Measurements from ENCODE around the gene PPP2R5E.
"Not testable (repeated sequence)": the region's sequence is repeated elsewhere in the genome, so short reads cannot be mapped to it uniquely, and the experiment has no call there.

The PPP2R5E gene

DNA sequence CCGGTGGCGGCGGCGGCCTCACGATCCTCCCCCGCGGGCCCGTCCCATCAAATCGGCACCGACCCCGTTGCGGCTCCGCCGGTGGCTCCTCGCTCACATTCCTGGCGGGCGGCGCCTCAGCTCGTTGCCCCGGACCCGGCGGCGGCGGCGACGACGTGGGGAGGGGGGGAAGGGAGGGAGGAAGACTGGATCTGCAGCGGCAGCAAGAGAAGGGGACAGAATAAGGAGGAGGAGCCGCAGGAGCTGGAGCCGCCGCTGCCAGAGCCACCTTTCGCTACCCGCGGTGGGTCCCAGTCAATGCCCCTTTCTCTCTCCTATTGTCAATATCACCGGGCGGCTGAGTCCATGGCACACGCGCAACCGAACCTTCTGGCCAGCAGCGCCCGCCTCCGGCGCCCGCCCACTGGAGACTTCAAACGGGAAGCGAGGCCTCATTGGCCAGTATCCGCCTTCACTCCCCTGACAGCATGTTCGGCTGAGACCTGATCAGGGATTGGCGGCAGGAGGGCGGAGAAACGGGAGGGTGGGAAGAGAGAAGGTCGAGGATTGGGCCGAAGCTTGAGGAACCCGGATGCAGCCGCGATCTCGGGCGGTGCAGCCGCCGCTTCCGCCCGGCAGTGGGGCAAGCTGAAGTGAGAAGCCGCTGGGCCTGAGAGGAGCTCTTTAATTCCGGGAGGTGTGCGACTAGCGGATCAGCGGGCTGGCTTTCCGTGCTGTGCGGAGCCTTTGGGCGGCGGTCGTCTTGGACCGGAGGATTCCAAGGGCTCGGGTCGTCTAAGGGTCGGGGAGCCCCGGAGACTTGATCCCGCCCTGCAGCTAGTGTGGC lies at the start of gene PPP2R5E:
PPP2R5E (minus strand) TSS at position 378 of the 826 bp plus-strand sequence. CDS start 3,692 bp downstream, outside the sequence.
- DNase-seq: peak; percentile 99

DNA sequence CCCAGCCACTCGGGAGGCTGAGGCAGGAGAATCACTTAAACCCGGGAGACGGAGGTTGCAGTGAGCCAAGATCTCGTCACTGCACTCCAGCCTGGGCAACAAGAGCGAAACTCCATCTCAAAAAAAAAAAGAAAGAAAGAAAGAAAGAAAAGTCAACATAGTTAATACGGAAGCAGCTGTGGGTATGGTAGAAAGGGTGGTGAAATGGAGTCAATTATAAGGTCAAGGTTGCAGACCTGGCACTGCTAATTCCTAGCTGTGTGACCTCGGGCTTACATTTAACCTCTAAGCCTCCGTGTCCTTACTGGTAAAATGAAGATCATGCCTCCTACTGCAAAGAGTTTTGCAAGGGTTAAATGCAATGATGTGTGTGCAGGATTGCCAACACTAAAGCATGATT lies 39.9 kb upstream of the PPP2R5E start:
- not testable (repeated sequence) for DNase-seq

DNA sequence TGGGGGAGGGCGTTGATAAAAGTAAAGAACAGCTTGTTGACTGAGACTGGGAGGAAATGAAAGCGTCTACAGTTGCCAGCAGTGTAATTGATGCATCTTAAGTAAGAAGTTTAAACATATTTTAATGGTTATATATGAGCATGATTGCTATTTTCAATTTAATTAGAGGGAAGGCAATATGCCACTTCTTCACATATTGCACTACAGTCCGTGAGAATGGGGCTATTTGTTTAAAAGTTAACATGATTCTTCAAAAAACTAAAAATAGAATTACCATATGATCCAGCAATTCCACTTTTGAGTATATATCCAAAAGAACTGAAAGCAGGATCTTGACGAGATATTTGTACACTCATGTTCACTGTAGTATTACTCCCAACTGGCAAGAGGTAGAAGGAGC lies 38.3 kb upstream of the PPP2R5E start:
- DNase-seq: no peak

DNA sequence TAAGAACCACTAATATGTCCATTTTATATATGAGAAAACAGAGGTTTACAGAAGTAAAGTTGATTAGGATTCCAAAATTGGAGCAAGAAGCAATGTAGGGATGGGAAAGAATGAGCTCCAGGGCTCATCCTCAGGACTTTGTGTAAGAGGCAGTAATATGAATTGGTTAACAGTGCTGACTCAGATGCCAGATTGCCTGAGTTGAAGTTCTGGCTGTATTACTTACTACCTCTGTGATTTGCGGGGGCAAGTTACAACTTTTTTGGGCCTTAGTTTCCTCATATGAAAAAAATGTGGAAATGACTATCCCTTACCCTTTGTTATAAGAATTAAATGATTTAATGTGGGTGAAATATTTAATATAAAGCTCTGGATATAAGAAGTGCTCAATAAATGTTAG lies 35.1 kb upstream of the PPP2R5E start:
- DNase-seq: no peak

DNA sequence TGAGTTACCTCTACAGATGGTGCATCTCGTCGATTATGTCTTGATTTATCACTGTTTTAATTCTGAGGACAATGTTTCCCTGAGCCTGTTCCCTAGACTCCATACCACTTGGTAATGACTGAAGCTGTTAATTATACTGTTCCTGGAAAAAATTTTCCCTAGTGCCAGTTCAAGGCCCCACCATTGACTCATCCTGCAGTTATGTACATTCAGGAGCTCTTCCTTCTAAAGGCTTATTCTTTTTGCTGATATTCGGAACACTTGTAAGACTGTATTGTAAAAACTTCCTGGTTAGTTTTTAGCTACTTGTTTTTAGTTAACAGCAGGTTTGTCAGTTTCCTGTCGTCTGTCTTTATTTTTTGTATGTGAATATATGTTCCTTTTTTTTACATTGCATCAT lies 30.4 kb upstream of the PPP2R5E start:
- DNase-seq: no peak

DNA sequence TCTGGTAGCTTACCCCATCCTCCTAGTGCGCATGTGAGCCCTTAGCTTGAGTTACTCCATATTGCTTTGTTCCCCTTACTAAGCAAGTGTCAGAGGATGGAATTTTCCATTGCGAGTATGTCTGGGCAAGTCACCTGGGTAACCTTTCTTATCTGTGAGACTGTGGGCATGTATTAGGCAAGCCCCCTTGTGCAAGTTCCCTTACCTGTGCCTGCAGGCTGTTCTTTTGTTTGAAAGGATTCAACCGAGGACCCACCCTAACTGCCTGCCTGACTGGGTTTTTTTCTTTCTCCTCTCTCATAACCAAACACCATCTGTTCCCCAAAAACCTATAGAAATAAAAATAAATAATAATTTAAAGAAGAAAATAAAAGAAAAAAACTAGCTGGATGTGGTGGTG lies 22.3 kb upstream of the PPP2R5E start:
- no peak for DNase-seq

DNA sequence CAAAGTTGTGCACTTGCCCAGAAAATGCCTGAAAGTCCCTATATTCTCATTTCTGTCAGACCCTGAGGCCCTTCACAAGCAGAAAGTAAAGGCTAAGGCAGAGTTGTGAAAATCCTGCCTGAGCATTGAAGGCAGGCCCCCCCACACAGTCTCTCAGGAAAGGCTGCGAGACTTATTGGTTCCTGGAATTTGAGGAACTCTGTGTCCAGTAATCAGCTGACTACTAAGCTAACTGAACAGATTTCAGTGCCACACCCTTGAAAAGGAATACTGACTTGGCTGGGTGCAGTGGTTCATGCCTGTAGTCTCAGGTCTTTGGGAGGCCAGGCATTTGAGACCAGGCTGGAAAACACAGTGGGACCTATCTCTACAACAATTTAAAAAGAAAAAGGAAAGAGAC lies 21.1 kb upstream of the PPP2R5E start:
- no peak for DNase-seq

DNA sequence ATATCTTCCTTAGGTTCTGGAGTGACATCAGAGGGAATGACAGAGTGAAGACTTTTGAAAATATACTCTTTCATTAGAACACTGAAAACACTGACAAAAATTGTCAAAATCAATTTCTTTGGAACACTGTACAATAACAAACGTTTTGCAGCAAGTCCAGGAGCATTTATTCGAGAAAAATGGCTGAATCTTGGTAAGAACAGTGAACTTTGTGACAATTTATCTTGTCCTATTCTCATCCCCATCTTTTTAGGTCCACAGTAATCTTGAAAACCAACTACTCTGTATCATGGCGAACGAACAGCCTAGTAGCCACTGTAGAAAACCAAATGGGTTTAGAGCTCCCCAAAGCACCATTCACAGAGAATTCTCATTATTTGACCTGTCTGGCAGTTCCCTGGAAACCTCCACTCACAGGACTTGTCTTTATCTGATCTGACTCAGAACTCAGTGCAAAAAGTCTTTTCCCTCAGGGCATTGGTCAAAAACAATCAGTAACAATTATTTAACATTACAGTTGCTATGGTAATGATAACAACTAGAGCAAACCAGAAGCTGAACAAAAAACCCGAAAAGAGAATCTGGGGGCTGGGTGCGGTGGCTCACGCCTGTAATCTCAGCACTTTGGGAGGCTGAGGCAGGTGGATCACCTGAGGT lies 20.3 kb upstream of the PPP2R5E start:
- DNase-seq: no peak

DNA sequence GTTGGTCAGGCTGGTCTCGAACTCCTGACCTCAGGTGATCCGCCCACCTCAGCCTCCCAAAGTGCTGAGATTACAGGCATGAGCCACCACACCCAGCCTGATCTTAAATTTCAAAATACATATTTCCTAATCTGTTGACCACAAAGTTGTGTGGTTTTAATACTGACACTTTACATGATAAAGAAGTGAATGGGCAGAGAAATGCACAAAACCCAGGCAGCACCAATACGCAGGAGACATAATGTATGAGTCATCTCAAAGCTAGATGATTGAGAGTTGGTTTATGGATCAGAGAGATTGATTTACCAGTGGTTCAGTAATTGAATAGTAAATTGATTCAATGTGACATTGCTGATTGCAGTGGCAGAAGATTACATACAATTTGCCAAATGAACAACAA lies 19.2 kb upstream of the PPP2R5E start:
- DNase-seq: no peak

DNA sequence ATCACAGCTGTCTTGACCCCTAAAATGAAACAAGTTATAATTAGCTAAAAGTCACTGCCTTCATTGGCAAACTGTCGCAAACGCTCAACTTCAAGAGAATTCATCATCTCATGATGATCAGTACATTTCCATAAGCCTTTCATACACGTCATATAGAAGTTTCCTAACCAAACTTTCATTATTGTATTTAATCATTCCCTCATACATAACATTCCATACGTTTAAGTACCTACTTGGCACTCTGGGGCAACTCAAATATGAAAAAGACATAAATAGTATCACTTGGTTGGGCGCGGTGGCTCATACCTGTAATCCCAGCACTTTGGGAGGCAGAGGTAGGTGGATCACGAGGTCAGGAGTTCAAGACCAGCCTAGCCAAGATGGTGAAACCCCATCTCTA lies 12.4 kb upstream of the PPP2R5E start:
- no peak for DNase-seq

DNA sequence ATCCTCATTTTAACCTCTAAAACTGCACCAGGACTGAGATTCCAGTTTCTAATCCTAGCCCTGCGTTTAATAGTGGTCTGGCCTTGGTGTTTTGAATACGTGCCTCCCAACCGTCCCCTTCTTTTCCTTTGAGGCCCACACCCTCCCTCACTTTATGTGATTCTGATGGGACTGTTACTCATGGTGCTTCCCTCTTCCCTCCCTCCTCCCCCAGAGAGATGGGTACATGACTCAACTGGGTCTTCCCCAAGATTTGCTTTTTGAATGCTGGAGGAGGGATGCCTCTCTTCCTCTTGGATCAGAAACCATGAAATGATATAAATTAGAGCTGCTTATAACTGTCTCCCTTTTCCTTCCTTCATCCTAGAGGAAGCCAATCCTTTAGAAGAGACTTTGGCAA lies 8.2 kb upstream of the PPP2R5E start:
- no peak for DNase-seq

DNA sequence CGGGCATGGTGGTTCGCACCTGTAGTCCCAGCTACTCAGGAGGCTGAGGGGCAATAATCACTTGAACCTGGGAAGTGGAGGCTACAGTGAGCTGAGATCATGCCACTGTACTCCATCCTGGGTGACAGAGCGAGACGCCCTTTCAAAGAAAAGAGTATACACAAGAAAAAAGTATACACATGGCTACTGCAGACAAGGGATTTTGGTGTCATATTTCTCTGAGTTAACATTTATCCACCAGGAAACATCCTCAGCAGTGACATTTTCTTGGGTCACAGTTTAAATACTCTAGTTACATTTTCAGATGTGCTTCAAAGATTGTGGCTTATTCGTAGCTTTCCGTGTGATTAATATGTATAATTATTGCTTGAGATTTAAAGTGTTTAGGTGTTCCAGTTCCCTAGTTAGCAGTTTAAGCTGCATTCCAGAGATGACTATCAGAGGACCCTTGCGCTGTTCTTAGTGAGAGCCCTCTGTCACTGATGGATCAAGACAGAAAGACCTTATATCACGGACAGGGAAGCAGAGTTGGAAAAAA lies 4.7 kb upstream of the PPP2R5E start:
- no peak for DNase-seq

DNA sequence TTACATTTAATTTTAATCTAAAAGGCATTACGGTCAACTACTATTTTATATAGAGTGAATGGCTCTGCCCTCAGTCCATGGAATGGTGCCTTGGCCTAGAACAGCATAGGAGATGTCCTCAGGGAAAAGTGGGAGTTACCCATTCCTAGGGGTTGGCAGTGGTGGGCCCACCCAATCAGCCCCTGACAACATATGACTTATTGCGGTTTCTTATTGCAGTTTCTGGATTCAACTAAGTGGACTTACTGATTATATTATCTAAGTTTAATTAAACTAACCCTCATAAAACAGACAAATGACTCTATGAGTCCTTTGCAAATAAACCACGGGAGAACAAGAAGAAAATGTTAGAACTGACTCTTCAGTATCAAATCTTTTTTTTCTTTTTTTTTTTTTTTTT lies 2.3 kb upstream of the PPP2R5E start:
- no peak for DNase-seq

DNA sequence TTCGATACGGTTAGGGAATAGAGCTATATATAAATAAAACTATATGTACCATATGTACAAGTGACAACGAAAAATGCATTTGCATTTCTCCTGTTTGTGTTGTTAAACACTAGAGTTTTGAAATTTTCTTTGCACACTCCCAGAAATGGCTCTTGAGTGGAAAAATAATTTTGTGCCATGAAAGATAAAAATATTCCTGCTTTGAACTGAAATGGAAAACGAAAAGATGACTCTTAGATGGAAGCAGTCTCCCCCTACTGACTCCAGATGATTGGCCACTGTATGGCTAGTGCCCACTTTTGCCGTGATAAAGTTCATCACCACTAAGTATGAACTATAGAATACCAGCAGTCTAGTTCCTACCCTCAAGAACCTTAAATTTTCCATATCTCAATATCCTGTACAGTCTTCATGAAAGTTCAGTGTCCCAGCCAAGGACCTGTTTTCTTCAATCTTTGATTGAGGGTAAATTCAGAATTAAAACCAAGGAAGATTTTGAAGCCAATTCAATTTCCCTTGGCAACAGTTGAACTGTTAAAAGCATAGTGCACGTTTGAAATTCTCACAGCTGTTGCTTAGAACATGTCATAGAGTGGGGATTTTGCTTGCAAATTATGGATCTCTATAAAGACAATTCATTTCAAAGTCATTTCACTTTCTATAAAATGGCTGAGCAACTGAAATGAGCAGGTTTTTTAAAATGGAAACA lies 1.6 kb upstream of the PPP2R5E start:
- DNase-seq: no peak

DNA sequence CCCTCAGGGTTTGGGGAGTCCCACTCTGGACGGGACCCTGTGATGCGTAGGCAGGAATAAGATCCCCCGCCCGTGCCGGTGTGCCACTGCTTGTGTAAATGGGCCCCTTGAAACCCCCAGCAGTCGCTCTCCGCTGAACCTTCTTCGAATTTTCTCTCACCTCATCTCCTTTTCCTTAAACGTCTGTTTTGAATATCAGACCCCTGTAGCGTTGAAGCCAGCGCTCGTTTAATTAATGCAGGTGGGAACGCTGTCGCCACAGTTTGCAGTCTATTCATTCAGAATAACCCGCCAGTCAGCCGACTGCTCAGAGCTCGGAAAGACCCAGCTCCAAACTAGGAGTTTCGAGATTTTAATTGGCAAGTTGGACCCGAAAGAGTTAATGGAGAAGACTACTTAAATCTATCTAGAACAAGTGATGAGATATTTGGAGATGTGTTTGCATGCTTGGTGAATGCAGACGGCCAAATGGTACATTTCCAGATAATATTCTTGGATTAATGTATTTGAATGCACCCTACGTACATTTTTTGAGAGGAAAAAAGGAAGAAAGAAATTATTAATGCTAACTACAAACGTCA lies 739 bp upstream of the PPP2R5E start:
- peak; percentile 36 for DNase-seq

DNA sequence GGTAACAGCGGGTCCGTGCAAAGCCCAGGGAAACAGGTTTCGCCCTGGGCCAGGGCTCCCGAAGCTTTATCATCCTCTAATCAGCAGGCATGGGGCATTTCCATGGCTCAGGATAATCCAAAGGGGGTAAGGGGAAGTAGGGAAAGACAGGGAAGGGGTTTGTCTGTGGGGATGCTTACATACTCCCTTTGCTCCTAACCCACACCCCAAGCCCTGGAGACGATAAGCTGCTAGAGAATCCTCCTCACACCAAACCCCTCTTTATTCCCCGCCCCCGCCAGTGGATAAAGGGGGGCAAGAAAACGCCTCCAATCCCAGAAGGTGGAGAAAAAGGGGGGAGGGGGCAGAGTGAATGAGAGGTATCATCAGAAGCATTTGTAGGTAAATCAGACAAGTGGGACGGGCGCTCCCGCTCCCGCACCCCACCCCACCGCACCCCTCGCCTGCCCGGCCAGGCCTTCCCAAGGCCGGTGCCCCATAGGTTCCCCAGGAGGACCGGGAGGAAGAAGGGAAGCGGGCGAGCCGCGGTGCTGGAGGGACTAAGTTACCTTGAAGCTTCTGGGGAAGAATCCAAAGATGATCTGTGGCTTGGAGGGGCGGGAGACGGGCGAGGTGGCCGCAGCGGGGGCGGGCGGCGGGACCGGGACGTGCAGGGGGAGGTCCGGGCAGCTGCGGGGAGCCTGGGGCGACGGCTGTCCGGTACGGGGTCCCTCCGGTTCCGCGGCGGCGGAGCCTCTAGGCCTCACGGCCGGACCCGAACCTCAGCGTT lies 762 bp downstream of the PPP2R5E start:
- DNase-seq: peak; percentile 13

DNA sequence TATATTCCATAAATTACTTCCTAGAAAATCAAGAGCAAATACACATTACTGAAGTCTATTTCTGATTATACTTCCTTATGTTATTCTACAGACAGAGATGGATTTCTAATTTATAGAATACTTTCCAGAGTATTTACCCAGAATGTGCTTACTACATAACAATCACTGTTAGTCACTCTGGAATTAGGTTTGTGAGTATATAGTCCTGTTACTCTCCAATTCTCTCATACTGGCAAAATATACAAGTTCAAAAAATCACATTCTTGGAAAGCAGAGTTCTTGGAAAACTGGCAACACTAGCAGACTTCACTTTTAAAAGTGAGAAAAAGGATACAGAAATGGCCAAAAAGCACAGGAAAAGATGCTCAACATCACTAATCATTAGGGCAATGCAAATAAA lies 7.3 kb downstream of the PPP2R5E start:
- no peak for DNase-seq

DNA sequence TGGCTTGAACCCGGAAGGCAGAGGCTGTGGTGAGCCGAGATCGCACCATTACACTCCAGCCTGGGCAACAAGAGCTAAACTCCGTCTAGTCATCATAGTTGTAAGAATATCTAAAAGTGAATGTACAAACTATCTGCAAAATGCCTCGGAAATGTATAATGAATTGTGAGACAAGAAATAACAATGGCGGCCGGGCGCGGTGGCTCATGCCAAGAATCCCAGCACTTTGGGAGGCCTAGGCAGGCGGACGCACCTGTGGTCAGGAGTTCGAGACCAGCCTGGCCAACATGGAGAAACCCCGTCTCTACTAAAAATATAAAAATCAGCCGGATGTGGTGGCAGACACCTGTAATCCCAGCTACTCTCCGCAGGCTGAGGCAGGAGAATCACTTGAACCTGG lies 9.7 kb downstream of the PPP2R5E start:
- DNase-seq: no peak

DNA sequence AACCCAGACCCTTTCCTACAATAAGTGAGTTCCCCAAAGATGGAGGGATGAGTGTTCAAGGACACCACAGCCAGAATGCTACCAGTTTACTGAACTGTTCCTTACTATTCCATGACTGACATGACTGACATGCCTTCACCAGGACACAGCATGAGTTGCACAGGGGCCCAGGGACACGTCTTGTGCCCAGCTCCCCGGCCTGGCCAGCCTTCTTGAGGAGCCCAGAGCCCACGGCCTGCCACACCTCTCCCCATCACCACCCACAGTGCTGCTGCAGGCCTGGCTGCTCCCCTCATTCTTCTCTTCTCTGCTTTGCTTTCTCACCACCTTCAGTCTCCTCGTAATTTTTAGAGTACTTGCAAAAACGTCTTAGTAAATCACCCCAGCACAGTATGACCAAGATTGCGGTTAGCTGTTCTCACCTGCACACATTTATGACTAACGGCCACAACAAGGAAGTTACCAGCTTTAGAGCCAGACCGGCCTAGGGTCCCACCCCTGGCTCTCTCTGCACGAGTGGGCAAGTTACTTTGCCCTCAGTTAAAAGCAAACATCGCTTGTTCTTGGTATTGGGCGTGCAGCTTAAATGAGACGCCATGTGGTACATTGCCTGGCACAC lies 18.5 kb downstream of the PPP2R5E start:
- no peak for DNase-seq

DNA sequence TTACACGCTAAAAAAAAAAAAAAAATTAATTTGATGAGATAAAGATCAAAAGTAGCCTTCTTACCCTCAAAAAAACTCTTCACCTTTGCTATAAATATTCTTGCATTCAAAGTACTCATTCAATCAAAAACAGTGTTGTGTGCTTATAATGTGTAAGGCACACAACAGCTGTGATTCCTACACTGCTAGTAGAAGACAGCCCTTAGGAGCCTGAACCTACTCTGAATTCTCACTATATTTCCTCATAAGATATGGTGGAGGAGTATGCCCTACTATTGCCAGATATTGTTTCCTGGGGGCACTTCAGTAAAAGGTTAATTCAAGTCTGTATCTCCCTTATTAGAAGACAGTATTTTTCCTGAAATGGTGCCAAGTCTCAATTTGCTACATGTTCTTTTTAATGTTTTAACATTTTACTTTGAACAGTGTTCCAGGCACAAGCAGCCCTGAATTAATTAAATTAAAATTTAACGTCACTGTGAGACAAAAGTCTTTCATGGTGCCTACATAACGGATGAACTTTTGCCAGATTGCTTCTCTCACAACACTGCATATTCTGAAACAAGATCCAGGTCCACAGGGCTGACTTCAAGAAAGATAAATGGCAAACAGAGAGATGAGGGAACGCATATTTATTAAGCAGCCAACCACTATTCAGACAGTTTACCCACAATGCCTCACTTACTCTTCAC lies 19.3 kb downstream of the PPP2R5E start:
- DNase-seq: no peak

DNA sequence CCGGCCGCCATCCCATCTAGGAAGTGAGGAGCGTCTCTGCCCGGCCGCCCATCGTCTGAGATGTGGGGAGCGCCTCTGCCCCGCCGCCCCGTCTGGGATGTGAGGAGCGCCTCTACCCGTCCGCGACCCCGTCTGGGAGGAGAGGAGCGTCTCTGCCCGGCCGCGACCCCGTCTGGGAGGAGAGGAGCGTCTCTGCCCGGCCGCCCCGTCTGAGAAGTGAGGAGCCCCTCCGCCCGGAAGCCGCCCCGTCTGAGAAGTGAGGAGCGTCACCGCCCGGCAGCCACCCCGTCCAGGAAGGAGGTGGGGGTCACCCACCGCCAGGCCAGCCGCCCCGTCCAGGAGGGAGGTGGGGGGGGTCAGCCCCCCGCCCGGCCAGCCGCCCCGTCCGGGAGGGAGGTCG lies 20.7 kb downstream of the PPP2R5E start:
- not testable (repeated sequence) for DNase-seq

All from NCI-H1694 (cell line).